GM12873 (cell line): ENCODE data around the gene KRT6A.

ENCODE experiments used
- TF ChIP-seq, protein P1 (sequence below): IDR thresholded peaks from 2 replicates; pipeline ENCODE4 v1.5.1; 2012; ENCODE audit warnings: low read depth, mild to moderate bottlenecking, moderate library complexity, low read length, control low read depth; ENCODE audit not compliant: insufficient read depth; ENCODE audit errors: missing control alignments

The KRT6A gene

DNA sequence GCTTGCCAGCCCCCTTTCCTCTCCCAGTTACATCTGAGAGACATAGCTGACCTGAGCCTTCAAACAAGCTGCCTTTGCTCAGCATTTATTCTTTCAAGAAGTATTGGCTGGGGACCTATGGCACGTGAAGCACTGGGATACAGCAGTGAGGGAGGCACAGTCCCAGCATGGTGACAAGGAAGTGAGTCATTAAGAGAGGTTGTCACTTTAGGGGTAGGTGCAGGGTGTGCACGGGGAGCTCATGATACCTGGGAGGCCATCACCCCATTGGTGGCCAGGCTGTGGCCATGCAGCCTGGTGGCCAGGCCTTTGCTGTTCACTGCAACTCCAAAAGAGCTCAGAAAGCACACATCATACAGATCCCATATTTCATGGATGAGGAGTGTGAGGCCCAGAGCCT is 53.2 kb downstream of the KRT6A start:
- TF ChIP-seq, protein P1, sequence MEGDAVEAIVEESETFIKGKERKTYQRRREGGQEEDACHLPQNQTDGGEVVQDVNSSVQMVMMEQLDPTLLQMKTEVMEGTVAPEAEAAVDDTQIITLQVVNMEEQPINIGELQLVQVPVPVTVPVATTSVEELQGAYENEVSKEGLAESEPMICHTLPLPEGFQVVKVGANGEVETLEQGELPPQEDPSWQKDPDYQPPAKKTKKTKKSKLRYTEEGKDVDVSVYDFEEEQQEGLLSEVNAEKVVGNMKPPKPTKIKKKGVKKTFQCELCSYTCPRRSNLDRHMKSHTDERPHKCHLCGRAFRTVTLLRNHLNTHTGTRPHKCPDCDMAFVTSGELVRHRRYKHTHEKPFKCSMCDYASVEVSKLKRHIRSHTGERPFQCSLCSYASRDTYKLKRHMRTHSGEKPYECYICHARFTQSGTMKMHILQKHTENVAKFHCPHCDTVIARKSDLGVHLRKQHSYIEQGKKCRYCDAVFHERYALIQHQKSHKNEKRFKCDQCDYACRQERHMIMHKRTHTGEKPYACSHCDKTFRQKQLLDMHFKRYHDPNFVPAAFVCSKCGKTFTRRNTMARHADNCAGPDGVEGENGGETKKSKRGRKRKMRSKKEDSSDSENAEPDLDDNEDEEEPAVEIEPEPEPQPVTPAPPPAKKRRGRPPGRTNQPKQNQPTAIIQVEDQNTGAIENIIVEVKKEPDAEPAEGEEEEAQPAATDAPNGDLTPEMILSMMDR: no peak

DNA sequence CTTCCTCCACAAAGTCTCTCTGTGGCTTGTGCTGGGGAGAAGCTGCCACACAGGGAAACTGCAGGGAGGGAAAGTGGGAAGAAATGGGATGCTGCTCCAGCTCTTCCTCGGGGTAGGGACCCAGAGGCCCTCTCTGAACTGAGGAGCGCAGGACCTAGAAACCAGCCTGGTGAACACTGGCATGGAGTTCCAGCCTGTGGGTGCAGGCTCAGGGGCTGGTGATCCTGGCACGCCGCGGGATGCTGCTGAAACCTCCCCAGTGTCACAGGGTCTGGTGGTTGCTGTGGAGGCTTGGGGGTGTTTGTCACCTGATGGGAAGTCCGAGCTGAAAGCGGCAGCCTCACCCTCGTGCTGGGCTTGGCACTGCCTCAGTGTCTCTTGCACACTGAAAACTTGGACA is 53.6 kb downstream of the KRT6A start:
- TF ChIP-seq, protein P1: no peak

DNA sequence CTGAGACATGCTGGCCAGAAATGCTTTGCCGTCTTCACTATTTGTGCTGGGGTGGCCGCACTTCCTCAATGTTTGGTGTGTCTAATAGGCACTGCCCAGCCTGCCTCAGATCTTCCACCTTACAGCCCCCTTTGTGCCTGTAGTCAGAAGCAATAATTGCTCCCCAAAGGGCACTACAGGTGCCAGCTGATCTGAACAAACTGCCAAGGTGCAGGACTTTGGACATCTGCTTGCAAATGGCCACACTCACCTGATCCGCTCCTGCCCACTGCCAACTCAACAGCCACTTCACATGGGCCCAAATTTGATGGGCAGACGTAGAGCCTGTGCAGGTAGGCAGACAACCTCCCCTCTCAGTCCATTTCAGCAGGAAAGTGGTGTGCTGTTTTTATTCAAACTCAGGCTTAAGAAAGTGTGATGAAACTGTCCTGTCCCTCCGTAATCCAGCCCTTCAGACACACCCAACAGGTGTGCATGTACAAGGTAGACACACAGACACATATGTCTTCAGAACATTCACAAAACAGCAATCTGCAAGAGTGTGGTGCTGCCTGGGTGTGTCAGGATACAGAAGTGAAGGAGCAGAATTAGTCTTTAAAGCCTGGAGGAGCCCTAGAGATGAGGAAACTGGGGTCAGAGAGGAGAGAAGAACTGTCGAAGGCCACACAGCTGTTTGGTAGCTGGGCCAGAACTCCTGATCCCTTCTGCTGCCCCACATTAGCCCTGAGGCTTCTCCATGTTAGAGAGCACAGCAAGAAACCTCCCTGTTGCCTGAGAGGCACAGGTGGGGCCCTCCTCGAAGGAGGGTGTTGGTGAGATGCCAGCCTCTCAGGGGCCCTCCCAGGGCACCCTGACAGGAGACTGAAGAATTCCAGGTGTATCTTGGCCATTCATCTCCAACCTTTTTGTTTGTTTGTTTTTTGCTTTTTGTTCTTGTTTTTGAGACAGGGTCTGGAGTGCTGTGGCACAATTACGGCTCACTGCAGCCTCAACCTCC is 54.5 kb downstream of the KRT6A start:
- TF ChIP-seq, protein P1: no peak

DNA sequence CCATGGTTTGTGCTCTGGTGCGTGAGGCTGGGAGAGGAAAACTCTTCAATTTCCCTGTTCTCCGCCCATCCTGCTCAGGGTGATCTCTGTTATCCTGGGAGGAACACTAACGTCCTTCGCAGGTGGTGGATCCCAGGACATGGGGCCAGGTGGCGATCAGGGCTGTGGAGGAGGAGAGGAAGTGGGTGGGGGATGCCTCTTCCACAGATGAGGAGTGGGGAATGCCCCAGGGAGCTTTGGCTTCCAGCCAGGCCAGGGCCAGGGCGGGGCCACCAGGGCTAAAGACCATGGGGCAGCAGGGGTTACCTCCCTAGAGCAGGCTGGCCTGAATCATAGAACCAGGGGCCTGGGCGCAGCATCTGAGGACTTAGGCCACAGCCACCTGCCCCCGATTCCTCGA is 55.5 kb downstream of the KRT6A start:
- TF ChIP-seq, protein P1: no peak
